DMS153 treated with DMSO at 0.1 percent for 48 hours (cell line): Measurements from ENCODE around the gene HLA-B.

Experiments used
- DNase-seq: peaks from one replicate; lab custom pipeline; 2025; ENCODE audit not compliant: unreplicated experiment; lab: John Stamatoyannopoulos, UW

The HLA-B gene

DNA sequence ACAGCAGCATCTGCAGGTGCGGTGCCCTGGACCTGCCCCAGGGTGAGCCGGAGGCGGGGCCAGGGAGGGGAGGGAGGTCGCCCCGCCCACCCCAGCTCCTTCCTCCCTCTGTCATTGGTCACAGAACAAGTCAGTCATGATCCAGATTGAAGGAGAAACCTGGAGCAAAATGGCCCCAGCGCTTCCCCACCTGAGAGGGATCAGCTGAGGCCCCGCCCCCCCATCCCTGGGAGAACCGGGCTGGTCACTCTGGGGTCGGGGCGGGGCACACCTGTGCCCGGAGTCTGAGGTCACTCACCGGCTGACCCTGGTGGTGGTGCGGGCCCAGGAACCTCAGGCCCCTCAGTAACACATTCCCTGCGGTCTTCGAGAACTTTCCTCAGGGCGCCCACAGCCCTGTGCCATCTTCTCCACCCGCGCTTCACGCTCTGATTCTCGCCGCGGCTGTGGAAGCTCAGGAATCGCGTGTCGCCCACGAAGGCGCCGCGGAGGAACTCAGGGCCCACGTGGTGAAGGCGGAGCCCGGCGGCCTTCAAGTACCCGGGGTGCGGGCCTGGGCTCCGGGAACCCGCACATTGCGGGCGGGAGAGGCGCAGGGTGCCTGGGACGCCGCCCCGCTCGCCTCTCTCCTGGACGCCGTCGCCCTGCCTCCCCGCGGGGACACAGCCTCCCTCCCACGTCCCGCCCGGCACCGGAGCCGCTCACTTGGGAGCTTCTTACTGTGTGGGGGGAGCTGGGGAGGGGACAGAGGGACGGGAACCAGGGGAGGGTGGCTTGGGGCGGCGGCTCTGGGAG is 48.7 kb downstream of the HLA-B start:
- DNase-seq = peak; percentile 88

DNA sequence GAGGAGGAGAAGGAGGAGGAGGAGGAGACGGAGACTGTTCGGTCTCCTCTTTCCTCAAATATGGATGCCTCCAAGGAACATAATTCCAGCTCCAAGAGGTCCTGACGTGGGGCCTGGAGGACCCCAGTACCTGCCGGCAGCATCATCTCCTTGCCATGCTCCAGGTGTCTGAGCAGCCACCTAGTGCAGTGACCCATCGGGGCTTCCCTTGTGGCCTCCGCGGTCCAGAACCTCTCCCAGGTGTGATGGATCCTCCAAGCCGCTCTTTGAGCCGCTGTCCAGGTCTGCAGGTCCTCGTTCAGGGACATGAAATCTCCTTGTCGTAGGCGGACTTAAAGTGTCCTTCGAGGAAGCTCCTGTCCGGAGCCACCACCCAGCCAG is 49.3 kb downstream of the HLA-B start:
- no peak for DNase-seq

DNA sequence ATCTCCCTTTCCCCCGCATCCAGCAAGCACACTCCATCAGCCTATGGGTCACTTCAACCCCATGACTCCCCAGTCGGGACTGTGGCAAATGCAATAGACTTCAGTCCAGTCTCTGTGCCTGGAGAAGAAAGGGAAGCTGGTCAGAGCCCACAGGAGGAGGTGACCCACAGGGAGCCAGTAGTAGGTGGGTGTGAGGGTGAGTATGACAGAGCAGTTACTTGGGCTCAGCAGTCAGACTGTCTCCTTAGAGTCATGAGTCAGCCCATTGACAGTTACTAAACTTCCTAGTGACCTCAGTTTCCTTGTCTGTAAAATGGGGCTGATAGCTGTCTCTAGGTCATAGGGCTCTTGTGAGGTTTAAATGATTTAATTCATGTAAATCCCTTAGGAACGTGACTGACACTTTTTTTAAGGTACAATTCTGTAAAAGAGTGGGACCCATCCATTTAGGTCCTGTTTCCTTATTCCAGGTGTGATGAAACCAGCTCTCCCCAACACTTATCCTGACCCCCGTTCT is 51.2 kb downstream of the HLA-B start:
- no peak for DNase-seq

GRCh38 chr6:31304683-31305082 is 52.3 kb downstream of the HLA-B start:
- no peak for DNase-seq
